Ishikawa (cell line): ENCODE measurements around the gene PRKCD.

Experiments used
- CEBPB ChIP-seq: IDR thresholded peaks from 2 replicates; pipeline ENCODE4 v1.6.1; 2012
- EP300 ChIP-seq: IDR thresholded peaks from 2 replicates; pipeline ENCODE4 v1.6.1; 2012; ENCODE audit warnings: borderline replicate concordance
- NFIC ChIP-seq: IDR thresholded peaks from 2 replicates; pipeline ENCODE4 v1.6.1; 2012
- RAD21 ChIP-seq: IDR thresholded peaks from 2 replicates; pipeline ENCODE4 v1.6.1; 2012; ENCODE audit warnings: low read depth
- TAF1 ChIP-seq: IDR thresholded peaks from 2 replicates; pipeline ENCODE4 v1.6.1; 2012; ENCODE audit warnings: low read depth, mild to moderate bottlenecking
- YY1 ChIP-seq: IDR thresholded peaks from 2 replicates; pipeline ENCODE4 v1.6.1; 2012; ENCODE audit warnings: low read depth
- TF ChIP-seq, protein P1 (sequence below): IDR thresholded peaks from 2 replicates; pipeline ENCODE4 v1.6.1; 2012

DNA sequence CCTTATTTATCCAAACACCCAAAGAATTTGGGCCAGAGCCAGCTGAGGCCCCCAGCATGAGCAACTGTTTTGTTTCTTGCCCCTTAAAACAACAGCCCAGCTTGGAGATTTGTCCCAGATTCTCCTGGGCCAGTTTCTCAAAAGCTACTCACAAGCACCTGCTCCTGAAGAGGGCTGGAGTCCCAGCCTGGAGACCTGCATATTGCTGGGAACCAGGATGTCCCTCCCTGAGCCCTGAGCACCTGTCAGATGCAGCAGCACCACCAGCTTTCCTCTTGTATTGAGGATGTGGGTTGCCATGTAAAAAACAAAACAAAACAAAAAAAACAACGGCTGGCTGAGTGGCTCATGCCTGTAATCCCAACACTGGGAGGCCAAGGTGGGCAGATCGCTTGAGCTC, 23.8 kb upstream of the PRKCD start:
- TF ChIP-seq NFIC = no peak
- no peak for TF ChIP-seq EP300
- no peak for TF ChIP-seq YY1
- TF ChIP-seq, protein P1, sequence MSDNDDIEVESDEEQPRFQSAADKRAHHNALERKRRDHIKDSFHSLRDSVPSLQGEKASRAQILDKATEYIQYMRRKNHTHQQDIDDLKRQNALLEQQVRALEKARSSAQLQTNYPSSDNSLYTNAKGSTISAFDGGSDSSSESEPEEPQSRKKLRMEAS = no peak
- no peak for TF ChIP-seq TAF1
- TF ChIP-seq RAD21 = no peak
- TF ChIP-seq CEBPB = no peak
